ENCODE measurements around the gene TPI1.
A peak's percentile ranks its signal among the peaks of the same experiment; 100 is the strongest.
"Not testable (repeated sequence)": the region's sequence is repeated elsewhere in the genome, so short reads cannot be mapped to it uniquely, and the experiment has no call there.

Gene TPI1

DNA sequence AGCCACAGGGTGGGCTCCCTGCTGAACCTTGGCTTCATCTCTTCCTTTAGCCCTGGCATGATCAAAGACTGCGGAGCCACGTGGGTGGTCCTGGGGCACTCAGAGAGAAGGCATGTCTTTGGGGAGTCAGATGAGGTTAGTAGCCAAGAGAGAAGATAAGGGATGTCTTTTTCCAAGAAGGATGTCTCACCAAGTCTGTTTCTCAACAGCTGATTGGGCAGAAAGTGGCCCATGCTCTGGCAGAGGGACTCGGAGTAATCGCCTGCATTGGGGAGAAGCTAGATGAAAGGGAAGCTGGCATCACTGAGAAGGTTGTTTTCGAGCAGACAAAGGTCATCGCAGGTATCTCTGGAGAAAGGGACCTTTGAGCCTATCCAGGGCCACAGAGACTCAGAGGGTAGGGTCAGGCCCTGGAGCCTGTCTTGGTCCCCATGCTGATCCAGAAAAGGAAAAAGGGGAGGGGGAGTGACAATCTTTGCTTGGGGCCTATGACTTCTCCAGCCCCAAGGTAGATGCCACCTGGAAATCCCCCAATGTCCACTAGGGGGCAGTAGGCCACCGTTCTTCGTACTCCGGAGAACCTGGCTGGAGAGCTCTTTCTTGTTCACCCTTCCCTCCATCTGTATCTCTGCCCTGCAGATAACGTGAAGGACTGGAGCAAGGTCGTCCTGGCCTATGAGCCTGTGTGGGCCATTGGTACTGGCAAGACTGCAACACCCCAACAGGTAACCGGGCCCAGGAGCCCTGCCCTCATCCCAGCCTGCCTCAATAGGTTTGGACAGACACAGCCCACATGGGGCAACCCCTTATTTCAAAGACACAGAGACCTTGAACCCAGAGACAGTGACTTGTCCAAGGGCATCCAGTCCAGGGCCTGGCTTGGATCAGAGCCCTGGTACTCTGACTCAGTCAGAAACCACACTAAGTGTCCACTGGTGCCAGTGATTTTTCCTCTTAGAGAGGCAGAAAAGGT is 2.0 kb downstream of the TPI1 start:
- peak; percentile 53 to 71 for DNase-seq (ENCODE audit: low read depth in 2 of 2)

DNA sequence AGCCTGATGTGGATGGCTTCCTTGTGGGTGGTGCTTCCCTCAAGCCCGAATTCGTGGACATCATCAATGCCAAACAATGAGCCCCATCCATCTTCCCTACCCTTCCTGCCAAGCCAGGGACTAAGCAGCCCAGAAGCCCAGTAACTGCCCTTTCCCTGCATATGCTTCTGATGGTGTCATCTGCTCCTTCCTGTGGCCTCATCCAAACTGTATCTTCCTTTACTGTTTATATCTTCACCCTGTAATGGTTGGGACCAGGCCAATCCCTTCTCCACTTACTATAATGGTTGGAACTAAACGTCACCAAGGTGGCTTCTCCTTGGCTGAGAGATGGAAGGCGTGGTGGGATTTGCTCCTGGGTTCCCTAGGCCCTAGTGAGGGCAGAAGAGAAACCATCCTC is 3.0 kb downstream of the TPI1 start:
- DNase-seq (ENCODE audit: low read depth in 2 of 2) = not testable (repeated sequence)

DNA sequence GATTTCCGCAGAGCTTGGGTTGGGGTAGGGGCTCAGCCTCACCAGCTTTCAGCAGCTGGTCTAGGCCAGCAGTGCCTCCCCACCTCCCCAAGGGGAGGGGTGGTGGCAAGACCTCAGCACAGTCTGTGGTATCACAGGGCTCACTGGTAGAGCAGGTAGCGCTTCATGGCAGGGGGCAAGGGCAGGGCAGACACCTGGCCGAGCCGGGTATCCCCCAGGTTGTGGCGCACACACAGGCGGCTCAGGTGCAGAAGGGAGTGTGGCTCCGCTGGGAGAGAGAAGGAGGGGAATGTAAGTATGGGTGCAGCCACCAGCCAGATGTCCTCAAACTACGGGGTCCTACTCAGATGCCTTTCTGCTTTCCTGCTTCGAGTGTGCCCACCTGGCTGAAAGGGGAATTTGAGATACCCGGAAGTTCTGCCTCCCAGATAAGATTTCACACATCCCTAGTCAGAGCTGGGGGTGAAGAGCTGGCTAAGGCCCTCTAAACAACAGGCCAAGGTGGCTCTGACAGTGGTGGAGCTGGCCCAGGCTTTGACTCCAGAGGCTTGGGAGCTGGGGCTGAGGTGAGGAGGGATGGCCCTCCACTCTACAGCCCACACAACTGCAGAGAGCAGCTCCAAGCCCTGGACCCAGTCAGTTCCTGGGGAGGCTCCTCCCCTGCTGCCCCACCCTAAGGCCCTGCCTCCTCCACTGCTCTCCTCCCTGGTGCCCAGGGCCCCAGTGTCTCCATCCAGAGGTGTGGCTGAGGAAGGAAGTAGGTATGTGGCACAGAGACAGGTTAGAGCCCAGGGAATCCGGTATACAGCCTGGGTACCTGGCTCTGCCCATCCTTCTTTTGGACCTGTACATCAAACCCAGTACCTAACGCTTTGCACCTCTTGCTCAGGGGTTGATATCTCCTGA is 4.0 kb downstream of the TPI1 start:
- no peak for DNase-seq (ENCODE audit: low read depth in 2 of 2)

DNA sequence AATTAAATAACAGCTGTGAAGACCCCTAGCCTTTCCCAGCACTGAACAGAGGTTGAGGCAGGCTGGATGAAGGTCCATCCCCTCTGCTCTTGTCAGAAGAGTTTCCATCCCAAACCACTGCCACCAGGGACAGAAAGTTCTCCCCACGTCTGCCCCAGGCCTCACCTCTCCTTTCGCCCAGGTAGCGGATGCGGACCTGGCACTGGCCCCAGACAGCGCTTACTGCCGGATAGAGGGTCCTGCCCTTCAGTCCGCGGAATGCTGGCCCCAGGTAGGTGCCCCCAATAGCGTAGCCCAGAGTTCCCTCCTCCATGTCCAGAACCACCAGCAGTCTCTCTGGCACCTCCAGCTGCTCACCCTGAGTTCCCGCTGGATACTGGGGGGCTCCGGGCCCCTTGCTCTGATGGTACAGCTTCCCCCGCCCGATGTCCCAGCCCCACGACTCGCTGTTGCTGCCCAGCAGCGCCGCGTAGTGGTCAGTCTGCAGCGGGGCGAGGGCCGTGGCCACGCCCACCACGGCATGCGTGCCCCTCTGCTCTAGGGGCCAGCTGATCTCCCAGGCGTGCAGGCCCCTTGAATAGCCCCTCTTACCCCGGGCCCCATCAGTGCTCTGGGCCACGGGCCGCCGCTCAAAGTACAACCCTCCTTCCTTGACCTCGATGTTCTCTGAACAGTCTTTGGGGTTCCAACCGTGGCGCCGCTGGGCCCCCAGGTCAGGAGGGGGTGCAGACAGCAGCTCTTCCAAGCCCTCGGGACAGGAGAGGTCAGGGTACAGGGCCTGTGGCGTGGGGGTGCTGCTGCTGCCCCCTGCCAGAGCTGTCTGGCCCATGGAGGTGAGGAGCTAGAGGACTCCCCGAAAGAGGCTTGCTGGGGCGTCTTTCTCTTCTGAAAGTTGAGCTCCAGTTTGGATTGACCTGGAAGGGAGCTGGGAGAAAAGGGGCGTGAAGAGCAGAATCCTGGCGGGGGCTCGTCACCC is 5.0 kb downstream of the TPI1 start:
- peak; percentile 60 to 63 for DNase-seq (ENCODE audit: low read depth in 2 of 2)

DNA sequence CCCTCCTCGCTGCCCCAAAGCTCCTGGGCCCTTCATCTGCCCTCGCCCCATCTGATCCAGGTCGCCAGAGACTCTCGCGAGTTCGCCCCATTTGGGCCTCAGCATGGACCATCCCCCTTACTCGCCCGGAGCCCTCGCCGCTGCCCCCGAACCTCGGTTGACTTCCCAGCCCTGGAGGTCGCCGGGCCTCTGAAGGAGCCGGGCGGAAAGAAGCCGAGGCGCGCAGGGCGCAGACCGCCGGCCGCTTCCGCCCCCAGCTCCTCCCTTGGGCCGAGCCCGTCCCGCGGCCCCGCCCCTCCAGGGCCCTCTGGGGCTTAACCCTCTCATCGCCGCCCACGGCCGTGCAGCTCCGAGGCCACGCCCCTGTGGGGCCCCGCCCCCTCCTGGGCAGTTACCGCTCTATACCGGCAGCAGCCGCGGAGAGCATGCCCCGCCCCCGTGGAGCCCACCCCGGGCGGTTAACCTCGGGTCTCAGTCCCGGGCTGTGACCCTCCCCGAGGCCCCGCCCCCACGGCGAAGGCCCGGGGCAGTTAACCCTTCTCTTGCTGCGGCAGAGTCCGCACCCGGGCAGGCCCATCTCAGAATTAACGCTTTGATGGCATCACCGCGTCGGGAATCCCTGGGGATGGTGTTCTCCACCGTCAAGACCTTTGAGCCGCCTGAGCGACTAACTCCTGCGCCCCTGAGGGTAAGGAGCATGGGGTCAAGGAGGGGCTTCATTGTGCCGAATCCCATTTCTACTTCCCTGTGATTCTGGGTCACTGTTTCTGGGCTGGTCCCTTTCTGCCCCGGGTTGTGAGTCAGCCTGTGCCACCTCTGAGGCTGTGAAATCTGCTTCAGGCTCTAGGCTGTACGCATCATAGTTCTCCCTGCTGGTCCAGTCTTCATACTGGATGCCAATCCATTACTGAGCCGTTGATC is 6.0 kb downstream of the TPI1 start, which contains the start of gene SPSB2:
SPSB2 (minus strand) TSS at position 210 of the 921 bp plus-strand sequence. CDS start 402 bp downstream, outside the sequence.
- DNase-seq (ENCODE audit: low read depth in 2 of 2) = peak; percentile 97 to 99

DNA sequence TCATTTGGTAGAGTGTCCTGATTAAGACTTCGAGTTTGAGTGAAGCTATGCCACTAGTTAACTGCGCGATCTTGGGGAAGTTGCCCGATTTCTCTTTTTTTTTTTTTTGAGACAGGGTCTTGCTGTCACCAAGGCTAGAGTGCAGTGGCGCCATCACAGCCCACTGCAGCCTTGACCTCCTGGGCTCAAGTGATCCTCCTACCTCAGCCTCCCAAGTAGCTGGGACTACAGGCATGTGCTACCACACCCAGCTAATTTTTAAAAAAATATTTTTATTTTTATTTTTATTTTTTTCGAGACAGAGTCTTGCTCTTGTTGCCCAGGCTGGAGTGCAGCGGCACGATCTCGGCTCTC is 6.7 kb downstream of the TPI1 start:
- not testable (repeated sequence) for DNase-seq (ENCODE audit: low read depth in 2 of 2)

DNA sequence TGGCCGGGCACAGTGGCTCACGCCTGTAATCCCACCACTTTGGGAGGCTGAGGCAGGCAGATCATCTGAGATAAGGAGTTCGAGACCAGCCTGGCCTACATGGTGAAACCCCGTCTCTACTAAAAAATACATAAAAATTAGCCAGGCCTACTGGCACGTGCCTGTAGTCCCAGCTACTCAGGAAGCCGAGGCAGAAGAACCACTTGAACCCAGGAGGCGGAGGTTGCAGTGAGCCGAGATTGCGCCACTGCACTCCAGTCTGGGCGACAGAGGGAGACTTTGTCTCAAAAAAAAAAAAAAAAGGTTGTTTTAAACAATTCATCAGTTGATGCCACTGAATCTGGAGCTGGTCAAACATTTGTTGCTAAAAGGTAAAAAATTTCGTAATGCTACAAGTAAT is 12.5 kb downstream of the TPI1 start:
- not testable (repeated sequence) for DNase-seq (ENCODE audit: low read depth in 2 of 2)

DNA sequence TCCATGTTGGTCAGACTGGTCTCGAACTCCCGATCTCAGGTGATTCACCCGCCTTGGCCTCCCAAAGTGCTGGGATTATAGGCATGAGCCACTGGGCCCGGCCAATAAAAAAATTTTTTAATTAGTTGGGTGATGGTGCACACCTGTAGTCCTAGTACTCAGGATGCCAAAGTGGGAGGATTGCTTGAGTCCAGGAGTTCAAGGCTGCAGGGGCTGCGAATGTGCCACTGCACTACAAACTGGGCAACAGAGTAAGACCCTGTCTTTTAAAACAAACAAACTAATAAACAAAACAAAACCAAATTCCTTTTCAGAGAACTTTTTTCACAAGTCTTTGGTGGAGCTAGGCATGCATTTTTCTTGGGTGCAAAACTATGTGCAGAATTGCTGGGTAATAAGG is 15.9 kb downstream of the TPI1 start:
- no peak for DNase-seq (ENCODE audit: low read depth in 2 of 2)

DNA sequence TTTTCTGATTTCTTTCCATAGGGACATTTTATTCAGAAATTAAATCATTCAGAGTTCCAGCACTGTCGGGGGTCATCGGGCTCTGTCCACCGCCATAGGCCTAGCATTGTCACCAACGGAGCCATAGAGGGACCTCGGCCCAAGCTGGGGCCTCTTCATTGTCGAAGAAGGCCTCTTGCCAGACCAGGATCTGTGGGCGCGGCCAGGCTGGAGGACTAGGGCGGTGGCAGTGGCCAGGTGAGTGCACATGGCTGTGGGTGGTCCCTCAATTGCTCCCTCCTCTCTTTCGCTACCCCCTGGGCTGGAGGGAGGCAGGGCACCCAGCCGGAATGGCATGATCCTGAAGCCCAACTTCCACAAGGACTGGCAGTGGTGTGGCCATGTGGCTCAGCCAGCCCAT is 16.4 kb downstream of the TPI1 start:
- no peak for DNase-seq (ENCODE audit: low read depth in 2 of 2)

DNA sequence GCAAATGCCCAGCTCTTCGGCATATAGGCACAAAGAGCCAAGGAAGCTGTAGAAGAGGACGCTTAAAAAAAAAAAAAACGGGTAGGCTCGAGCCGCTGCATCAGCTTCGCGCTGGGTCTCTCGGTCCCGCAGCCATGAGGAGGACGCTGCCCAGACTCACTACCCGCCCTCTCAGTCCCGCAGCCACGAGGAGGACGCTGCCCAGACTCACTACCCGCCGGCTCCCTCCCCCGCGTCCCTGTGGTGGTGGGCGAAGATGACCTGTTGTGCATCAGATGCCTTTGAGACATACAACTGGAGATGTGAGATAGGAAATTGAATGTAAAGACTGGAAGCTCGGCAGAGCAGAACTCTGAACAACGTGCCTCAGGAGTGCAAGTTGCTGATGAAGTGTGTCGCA is 17.2 kb downstream of the TPI1 start:
- no peak for DNase-seq (ENCODE audit: low read depth in 2 of 2)

DNA sequence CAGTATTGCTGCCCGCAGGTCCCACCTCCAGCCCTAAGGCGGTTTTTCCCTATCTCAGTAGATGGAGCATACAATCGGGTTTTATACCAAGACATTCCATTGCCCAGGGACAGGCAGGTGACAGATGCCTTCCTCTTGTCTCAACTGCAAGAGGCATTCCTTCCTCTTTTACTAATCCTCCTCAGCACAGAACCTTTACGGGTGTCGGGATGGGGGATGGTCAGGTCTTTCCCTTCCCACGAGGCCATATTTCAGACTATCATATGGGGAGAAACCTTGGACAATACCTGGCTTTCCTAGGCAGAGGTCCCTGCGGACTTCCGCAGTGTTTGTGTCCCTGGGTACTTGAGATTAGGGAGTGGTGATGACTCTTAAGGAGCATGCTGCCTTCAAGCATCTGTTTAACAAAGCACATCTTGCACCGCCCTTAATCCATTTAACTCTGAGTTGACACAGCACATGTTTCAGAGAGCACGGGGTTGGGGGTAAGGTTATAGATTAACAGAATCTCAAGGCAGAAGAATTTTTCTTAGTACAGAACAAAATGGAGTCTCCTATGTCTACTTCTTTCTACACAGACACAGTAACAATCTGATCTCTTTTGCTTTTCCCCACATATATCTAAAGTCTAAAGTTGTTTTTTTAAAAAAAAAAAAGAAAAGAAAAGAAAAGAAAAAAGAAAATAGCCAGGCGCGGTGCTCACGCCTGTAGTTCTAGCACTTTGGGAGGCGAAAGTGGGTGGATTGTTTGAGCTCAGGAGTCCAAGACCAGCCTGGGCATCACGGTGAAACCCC is 19.1 kb downstream of the TPI1 start:
- DNase-seq (ENCODE audit: low read depth in 2 of 2) = not testable (repeated sequence)

DNA sequence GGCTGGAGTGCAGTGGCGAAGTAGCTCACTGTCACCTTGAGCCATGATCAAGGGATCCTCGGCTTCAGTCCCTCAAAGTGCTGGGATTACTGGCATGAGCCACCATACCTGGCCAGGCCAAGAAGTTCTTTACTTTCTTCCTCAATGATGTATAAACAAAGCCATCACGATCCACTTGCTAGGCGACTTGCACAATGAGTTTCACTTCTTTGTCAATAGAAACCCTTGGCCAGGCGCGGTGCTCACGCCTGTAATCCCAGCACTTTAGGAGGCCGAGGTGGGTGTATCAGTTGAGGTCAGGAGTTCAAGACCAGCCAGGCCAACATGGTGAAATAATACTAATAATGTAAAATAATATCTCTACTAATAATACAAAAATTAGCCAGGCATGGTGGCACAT is 20.1 kb downstream of the TPI1 start:
- no peak for DNase-seq (ENCODE audit: low read depth in 2 of 2)

DNA sequence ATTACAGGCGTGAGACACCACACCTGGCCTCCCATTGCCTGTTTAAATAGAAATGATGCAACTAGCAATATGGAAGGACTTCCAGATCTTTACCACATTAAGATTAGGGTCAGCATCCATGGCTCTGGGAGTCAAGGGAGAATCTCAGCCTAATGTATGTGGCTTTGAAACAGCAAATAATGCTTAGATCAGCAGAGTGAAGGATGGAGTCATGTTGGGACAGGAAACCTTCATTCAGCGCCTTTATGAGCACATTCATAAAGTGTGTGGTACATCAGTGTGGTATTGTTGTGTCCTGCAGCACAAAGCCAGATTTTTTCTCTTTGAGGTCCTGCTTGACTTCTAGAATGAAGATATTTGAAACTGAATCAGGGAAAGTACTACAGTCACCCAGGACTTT is 21.0 kb downstream of the TPI1 start:
- no peak for DNase-seq (ENCODE audit: low read depth in 2 of 2)

DNA sequence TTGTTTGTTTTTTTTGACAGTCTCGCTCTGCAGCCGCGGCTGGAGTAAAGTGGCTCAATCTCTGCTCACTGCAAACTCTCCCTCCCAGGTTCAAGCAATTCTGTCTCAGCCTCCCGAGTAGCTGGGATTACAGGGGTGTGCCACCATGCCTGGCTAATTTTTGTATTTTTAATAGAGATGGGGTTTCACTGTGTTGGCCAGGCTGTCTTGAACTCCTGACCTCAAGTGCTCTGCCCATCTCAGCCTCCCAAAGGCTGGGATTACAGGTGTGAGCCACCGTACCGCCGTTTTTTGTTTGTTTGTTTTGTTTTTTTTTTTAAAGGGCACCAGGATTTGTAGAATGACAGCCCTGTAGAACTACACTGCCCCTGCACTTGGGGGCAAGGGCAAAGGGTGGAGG is 21.5 kb downstream of the TPI1 start:
- not testable (repeated sequence) for DNase-seq (ENCODE audit: low read depth in 2 of 2)

DNA sequence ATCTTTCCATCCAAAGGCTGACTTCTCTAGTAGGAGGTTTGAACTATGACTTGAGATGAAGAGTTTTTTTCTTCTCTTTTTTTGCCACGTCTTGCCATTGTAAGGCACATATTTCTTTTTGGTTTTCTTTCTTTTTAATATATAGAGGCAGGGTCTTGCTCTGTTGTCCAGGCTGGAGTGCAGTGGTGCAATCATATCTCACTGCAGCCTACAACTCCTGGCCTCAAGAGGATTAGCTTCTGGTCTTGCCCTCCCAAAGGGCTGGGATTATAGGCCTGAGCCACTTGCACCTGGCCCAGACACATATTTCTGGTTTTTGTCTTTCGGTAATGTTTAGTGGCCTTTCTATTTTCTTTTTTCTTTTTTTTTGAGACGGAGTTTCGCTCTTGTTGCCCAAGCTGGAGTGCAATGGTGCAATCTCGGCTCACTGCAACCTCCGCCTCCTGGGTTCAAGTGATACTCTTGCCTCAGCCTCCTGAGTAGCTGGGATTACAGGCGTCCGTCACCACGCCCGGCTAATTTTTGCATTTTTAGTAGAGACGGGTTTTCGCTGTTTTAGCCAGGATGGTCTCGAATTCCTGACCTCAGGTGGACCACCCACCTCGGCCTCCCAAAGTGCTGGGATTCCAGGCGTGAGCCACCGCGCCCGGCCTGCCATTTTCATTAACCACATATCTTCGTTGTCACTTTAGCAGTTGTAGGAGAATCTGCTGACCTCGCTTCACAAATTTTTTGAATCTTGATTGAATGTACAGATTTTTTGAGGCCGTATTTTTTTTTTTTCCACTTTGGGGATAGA is 22.6 kb downstream of the TPI1 start:
- DNase-seq (ENCODE audit: low read depth in 2 of 2) = not testable (repeated sequence)

DNA sequence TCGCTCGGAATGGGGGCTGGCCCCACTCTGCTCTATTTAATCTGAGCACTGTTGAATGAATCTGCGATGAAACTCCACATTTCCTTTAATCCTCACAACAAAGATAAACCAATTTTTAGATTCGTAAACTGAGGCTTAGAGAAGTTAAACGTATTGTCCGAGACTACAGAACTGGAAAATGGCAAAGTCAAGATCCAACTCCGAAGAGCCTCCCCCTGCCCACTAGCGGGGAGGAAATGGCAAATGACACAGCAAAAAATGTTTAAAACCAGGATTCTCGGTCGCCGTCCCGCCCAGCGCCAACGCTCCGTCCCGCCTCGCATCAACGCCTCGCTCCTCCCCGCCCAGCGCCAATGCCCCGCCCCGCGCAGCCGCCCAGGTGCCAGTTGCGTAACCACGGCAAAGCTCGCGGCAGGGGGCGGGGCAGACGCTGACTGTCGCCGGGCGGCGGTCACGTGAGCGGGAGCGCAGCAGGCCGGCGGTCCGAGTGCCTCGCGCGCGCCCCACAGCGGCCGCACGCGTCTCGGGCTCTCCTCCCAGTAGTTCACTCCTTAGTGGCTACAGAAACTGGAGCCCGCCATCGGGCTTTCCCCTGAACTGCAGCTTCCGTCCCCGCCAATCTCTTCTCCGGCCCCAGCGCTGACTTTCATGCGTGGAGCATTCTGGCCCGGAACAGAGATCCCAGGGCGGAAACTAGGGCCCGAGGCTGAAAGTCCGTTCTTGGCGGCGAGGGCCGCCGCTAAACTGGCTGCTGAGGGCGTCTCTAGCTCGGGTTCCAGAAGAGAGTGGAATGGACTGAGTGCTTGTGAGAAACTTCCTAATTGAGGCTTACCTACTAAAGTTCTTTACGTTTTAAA is 23.7 kb downstream of the TPI1 start:
- peak; percentile 97 to 98 for DNase-seq (ENCODE audit: low read depth in 2 of 2)

DNA sequence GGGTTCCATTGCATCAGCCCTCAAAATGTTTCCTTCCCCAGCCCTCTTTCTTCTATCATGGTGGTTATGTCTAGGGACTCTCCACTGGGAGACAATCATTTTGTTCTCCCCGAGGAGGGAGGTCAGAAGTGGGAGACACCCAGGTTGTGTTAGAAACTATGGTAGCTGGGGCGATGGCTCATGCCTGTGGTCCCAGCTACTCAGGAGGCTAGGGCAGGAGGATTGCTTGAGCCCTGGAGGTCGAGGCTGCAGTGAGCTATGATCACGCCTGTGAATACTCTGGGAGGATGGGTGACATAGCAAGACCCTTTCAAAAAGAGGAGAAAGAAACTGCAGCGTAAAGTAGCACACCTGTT is 24.3 kb downstream of the TPI1 start:
- DNase-seq (ENCODE audit: low read depth in 2 of 2) = no peak

DNA sequence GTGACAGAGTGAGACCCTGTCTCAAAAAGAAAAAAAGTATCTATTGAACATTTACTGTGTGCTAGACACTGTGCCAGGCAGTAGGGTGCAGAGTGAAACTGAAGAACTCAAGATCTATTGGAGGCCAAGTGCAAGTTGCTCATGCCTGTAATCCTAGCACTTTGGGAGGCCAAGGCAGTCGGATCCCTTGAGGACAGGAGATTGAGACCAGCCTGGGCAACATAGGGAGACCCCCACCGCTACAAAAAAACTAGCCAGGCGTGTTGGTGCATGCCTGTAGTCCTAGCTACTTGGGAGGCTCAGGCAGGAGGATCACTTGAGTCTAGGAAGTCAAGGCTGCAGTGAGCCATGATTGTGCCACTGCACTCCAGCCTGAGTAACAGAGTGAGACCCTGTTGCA is 25.4 kb downstream of the TPI1 start:
- DNase-seq (ENCODE audit: low read depth in 2 of 2) = not testable (repeated sequence)
